Stimulated activated naive CD8-positive, alpha-beta T cell treated with anti-CD3 and anti-CD28 coated beads, Interleukin-15, amount 100 ng/mL, for 72 hours (primary cell): ENCODE data around the gene BLM.

Source experiments
- ATAC-seq: fragments of 150-1000 bp; cut with Tn5 transposase; 2 replicates; pipeline ENCODE4 v1.10.0; 2021; ENCODE audit warnings: mild to moderate bottlenecking, moderate library complexity
- DNase-seq, 2 donors: peaks; one replicate each; pipeline ENCODE4 v3.0.0; 2021 to 2022
- H3K27ac Mint-ChIP-seq, 2 donors: one replicate each; pipeline ENCODE4 v1.8.0; 2022; ENCODE audit warnings: mild to moderate bottlenecking in 2 of 2, mixed read lengths in 2 of 2, moderate library complexity in 2 of 2
- H3K27me3 Mint-ChIP-seq: one replicate; pipeline ENCODE4 v1.8.0; 2022; ENCODE audit warnings: mixed read lengths
- H3K4me1 Mint-ChIP-seq: one replicate; pipeline ENCODE4 v1.8.0; 2022; ENCODE audit warnings: mild to moderate bottlenecking, mixed read lengths
- H3K4me3 Mint-ChIP-seq, 2 donors: one replicate each; pipeline ENCODE4 v1.8.0; 2022; ENCODE audit warnings: mild to moderate bottlenecking in 2 of 2, mixed read lengths in 2 of 2, moderate library complexity in 1 of 2
- H3K9me3 Mint-ChIP-seq, 2 donors: one replicate each; pipeline ENCODE4 v1.8.0; 2022; ENCODE audit warnings: mixed read lengths in 2 of 2

The BLM gene

DNA sequence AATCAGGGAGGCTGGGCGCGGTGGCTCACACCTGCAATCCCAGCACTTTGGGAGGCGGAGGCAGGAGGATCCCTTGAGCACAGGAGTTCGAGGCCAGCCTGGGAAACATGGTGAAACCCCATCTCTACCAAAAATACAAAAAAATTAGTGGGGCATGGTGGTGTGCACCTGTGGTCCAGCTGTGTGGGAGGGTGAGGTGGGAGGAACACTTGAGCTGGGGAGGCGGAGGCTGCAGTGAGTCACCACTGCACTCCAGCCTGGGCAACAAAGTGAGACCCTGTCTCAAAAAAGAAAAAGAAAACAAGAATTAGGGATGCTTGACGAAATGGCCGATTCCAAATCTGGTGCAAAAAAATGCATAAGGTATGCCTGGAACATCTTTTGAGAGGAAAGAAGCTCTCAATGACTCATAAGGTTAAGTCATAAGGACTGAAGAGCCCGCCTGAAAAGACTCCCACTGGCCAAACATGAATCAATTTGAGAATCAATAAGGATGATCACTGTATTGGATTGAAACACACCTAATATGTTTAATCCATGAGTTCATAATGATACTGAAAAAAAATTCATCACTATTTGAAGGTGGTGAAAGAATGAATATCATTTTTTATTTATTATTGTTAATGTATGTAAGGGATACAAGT is 27.7 kb downstream of the BLM start:
- peaks cover 50% of the 10 kb centered on the region for H3K4me1 Mint-ChIP-seq
- H3K4me3 Mint-ChIP-seq, result no peak overlapping the region
- peaks cover 6 to 19% of the 10 kb centered on the region in 2 donors for H3K9me3 Mint-ChIP-seq
- H3K27me3 Mint-ChIP-seq, result no peaks in the 10 kb centered on the region
- H3K27ac Mint-ChIP-seq, result no peak overlapping the region
- DNase-seq (no peak), ATAC-seq (no peak)

DNA sequence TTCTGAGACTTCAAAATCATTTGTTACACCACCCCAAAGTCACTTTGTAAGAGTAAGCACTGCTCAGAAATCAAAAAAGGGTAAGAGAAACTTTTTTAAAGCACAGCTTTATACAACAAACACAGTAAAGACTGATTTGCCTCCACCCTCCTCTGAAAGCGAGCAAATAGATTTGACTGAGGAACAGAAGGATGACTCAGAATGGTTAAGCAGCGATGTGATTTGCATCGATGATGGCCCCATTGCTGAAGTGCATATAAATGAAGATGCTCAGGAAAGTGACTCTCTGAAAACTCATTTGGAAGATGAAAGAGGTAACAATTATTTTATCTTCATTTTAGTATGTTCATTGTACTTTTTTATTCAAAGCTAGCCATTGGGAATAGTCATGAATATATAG is 32.6 kb downstream of the BLM start:
- H3K4me3 Mint-ChIP-seq, result peak overlapping the region in 1 of 2 donors; percentile 75
- no peaks in the 10 kb centered on the region for H3K9me3 Mint-ChIP-seq
- H3K27ac Mint-ChIP-seq, result peak overlapping the region; percentile 12 to 96
- peak; percentile 82 for ATAC-seq
- DNase-seq, result peak in 1 of 2 donors; percentile 44
- H3K27me3 Mint-ChIP-seq, result no peaks in the 10 kb centered on the region
- peaks cover 26% of the 10 kb centered on the region for H3K4me1 Mint-ChIP-seq

DNA sequence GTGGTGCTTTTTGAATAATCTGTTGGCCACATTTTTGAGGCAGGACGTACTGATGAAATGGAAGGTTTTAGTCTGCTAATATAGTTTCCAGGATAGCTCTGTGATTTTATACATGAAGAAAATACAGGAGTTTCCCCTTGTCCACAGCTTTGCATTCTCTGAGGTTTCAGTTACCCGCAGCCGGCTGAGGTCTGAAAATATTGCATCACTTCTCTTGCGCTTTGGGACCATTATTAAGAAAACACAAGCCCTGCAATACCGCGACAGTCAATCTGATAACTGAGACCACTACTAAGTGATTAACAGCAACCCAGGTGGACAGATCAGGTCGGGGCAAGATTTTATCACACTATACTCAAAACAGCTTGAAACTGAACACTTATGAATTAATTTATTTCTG is 33.0 kb downstream of the BLM start:
- peak overlapping the region; percentile 12 to 96 for H3K27ac Mint-ChIP-seq
- no peaks in the 10 kb centered on the region for H3K27me3 Mint-ChIP-seq
- peaks cover 26% of the 10 kb centered on the region for H3K4me1 Mint-ChIP-seq
- H3K9me3 Mint-ChIP-seq, result no peaks in the 10 kb centered on the region
- ATAC-seq (peak; percentile 95), DNase-seq (peak; percentile 9 to 80)
- peak overlapping the region in 1 of 2 donors; percentile 75 for H3K4me3 Mint-ChIP-seq

DNA sequence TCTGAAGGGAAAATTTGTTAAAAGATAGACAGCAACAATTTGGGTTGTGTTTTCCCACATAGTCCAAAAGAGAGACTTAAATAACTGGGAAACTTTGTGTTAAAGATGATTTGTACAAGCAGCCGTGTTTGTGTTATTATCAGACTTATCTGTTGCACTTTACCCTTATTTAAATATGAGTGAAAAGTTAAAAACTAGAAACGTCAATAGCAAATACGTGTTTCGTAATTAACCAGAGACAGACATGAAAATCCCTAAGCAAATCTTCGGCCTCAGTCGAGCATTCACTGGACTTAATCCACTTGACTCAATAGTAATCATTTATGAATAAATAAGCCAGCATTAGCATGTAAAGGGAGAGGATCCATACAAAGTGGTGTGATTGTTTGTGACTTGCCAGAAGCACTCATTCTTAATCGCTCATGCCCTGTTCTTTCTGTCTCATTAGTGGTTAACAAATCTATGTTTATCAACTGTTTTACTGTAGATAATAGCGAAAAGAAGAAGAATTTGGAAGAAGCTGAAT is 34.2 kb downstream of the BLM start:
- no peak for DNase-seq
- H3K9me3 Mint-ChIP-seq, result no peaks in the 10 kb centered on the region
- H3K27ac Mint-ChIP-seq, result no peak overlapping the region
- H3K4me1 Mint-ChIP-seq, result peaks cover 26% of the 10 kb centered on the region
- peak overlapping the region in 1 of 2 donors; percentile 75 for H3K4me3 Mint-ChIP-seq
- no peaks in the 10 kb centered on the region for H3K27me3 Mint-ChIP-seq
- no peak for ATAC-seq

DNA sequence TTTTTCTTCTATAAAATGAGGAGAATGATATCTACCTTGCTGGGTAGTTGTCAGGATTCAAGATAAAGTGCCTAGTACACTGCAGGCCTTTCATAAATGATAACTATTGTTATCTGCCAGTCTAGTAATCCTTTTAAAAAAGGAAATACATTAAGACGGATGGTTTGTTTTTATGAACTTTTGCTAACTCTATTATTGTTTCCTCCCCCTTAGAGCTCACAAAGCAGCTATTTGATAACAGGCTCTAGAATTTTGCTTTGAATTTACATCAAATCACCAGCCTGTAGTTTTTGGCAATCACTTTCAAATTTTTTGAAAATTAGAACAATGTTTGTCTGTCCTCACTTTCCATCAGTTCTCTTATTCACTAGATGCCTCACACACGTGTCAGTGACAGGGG is 39.8 kb downstream of the BLM start:
- Mint-ChIP-seq H3K27me3 (no peaks in the 10 kb centered on the region), H3K4me3 (no peak overlapping the region), H3K27ac (peak overlapping the region; percentile 51 to 64), H3K9me3 (no peaks in the 10 kb centered on the region), H3K4me1 (no peaks in the 10 kb centered on the region)
- DNase-seq (no peak), ATAC-seq (no peak)

DNA sequence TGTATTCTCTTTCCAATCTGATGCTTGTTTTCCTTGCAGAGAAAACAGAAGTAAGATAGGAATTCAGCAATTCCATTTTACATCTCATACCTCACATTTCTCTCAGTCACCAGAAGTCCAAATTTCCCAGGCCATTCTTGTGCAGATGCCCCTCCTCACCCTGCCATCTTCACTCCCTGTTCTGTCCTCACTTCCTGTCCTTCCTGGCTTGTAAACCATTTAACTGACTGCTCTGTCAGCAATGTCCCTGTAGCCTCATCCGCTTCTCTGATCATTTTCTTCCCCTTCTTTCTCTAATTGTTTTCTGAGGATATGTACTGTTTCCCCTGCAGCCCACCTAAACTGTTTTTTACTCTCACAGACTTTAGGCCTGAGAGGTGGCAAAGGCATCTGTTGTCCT is 40.3 kb downstream of the BLM start:
- ATAC-seq, result no peak
- H3K27me3 Mint-ChIP-seq, result no peaks in the 10 kb centered on the region
- H3K9me3 Mint-ChIP-seq, result no peaks in the 10 kb centered on the region
- peak overlapping the region in 1 of 2 donors; percentile 64 for H3K27ac Mint-ChIP-seq
- DNase-seq, result no peak
- H3K4me1 Mint-ChIP-seq, result no peaks in the 10 kb centered on the region
- no peak overlapping the region for H3K4me3 Mint-ChIP-seq

DNA sequence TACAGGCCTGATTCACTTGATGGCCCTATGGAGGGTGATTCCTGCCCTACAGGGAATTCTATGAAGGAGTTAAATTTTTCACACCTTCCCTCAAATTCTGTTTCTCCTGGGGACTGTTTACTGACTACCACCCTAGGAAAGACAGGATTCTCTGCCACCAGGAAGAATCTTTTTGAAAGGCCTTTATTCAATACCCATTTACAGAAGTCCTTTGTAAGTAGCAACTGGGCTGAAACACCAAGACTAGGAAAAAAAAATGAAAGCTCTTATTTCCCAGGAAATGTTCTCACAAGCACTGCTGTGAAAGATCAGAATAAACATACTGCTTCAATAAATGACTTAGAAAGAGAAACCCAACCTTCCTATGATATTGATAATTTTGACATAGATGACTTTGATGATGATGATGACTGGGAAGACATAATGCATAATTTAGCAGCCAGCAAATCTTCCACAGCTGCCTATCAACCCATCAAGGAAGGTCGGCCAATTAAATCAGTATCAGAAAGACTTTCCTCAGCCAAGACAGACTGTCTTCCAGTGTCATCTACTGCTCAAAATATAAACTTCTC is 43.6 kb downstream of the BLM start:
- Mint-ChIP-seq H3K27me3 (no peaks in the 10 kb centered on the region), H3K9me3 (no peaks in the 10 kb centered on the region), H3K4me1 (no peaks in the 10 kb centered on the region), H3K4me3 (no peak overlapping the region), H3K27ac (no peak overlapping the region)
- ATAC-seq, result no peak
- no peak for DNase-seq

DNA sequence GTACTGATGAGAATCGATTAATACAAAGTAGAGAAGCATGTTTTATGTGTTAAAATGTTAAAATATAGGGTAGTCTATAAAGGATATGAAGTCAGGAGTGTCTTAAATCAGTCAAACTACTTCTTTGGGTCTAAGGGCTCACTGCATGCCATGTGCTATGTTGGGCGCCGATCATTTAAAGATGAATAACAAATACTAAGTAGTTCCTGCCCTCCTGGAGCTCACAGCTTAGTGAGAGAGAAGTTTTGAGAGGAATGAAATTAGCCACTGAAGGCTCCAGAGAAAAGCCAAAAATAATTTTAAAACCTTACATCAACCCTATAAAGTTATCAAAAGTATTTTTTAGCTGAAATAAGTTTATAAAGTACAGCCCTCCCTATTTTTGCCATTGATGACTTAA is 44.5 kb downstream of the BLM start:
- no peaks in the 10 kb centered on the region for H3K27me3 Mint-ChIP-seq
- no peak overlapping the region for H3K4me3 Mint-ChIP-seq
- no peak for DNase-seq
- no peaks in the 10 kb centered on the region for H3K9me3 Mint-ChIP-seq
- no peaks in the 10 kb centered on the region for H3K4me1 Mint-ChIP-seq
- no peak for ATAC-seq
- no peak overlapping the region for H3K27ac Mint-ChIP-seq

DNA sequence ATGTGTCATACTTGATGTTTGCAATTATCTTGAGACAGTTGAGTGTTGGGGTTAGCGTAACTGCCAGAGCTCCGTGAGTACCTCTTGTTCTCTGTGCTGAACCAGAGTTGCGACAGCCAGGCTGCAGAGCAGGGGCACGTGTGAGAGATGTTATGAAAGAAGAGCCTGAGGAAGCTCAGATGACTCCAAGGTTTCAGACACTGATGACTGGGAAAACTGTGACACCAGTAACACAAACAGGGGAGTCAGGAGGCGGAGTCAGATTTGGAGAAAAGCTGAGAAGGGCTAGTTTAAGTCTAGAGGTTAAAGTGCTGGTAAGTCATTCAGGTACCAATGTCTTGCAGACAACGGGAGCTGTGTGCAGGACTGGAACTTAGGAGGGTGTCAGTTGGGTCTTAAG is 45.0 kb downstream of the BLM start:
- H3K9me3 Mint-ChIP-seq, result no peaks in the 10 kb centered on the region
- H3K4me3 Mint-ChIP-seq, result no peak overlapping the region
- H3K27me3 Mint-ChIP-seq, result no peaks in the 10 kb centered on the region
- ATAC-seq (no peak), DNase-seq (no peak)
- no peaks in the 10 kb centered on the region for H3K4me1 Mint-ChIP-seq
- no peak overlapping the region for H3K27ac Mint-ChIP-seq

DNA sequence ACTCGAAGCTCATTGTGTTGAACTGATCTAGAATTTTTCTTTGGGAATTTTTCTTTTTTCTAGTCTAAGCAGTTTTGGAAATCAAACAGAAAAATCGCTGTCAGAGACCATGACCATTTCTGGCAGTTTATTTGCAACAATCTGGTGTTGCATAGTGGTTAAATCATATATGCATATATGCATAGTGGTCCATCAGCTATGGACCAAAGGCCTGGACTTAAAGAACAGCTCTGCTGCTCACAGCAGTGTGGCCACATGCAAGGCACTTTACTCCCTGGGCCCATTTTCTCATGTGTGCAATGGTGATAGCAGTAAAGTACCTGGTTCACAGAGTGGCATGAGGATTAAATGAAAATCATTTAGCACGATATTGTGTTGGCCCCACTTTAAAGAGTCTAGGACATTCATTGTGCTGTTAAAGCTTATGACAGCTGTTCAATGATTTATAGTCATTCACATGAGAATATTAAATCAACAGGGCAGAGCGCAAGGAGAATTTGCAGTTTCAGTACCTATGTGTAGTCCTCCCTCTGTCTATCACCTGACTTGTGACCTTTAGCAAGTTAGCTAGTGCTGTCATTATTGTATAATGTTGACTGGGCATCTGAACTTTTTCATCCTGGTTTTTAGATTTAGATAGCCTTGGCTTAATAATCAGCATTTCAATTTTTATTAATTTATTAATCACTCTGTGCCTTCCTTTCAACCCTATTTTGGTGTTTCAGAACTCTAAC is 46.4 kb downstream of the BLM start:
- Mint-ChIP-seq H3K4me1 (no peaks in the 10 kb centered on the region), H3K9me3 (no peaks in the 10 kb centered on the region), H3K27me3 (no peaks in the 10 kb centered on the region), H3K4me3 (no peak overlapping the region), H3K27ac (no peak overlapping the region)
- ATAC-seq (no peak), DNase-seq (no peak)

DNA sequence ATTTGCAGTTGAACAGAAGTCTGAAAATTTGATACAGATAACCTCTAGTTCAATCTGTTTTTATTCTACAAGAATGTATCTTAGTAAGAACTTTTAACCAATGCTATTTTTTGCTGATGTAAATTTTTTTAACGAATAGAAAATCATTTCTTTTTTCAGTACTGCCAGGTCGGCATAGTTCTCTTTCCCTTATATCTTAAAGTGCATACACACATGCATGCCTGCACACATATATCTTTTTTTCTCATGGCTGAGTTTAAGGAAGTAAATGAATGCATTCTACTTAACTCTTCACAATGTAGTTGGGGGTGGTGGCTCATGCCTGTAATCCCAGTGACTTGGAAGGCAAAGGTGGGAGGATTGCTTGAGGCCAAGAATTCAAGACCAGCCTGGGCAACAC is 48.4 kb downstream of the BLM start:
- no peak overlapping the region for H3K27ac Mint-ChIP-seq
- H3K4me3 Mint-ChIP-seq, result no peak overlapping the region
- DNase-seq, result no peak
- no peaks in the 10 kb centered on the region for H3K4me1 Mint-ChIP-seq
- no peaks in the 10 kb centered on the region for H3K27me3 Mint-ChIP-seq
- ATAC-seq, result no peak
- no peaks in the 10 kb centered on the region for H3K9me3 Mint-ChIP-seq

DNA sequence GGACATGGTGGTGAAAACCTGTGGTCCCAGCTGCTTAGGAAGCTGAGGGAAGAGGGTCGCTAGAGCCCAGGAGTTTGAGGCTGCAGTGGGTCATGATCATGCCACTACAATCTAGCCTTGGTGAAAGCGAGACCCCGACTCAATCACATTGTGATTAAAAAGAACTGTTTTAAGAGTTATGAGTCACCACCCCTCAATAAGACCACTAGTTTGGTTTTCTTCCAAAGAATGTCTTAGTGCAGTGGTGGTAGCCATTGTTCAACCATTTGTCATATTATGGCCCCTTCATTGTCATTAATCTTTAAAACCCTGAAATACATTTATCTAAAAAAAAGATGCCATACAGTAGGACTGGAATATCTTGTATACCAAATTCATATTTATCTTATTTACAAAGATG is 48.8 kb downstream of the BLM start:
- H3K9me3 Mint-ChIP-seq, result no peaks in the 10 kb centered on the region
- DNase-seq, result no peak
- H3K4me1 Mint-ChIP-seq, result no peaks in the 10 kb centered on the region
- ATAC-seq, result no peak
- H3K27ac Mint-ChIP-seq, result no peak overlapping the region
- no peaks in the 10 kb centered on the region for H3K27me3 Mint-ChIP-seq
- H3K4me3 Mint-ChIP-seq, result no peak overlapping the region

DNA sequence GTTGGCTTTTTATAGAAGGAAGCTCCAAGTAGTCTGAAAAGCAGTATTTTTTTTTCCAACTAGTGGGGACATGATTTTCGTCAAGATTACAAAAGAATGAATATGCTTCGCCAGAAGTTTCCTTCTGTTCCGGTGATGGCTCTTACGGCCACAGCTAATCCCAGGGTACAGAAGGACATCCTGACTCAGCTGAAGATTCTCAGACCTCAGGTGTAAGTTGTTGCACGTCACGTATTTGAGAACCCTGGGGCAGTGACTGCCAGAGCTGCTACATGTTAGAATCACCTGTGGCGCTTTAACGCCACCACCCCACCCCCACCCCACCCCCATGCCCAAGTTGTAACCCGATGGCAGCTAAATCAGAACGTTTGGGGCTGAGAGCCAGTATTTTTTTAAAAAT is 52.2 kb downstream of the BLM start:
- no peak overlapping the region for H3K4me3 Mint-ChIP-seq
- no peaks in the 10 kb centered on the region for H3K27me3 Mint-ChIP-seq
- H3K27ac Mint-ChIP-seq, result no peak overlapping the region

DNA sequence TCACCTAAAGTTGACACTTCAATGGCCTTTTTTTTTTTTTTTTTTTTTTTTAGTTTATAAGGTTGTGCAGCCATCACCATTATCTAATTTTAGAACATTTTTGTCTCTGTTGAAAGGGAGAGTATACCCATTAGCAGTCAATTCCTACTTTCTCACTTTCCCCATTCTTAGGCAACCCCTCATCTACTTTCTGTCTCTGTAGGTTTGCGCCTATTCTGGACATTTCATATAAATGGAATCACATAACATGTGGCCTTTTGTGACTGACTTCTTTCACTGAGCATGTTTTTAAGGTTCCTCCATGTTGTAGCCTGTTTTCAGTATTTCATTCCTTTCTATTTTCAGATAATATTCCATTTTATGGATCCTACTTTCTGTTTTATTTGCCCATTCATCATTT is 56.3 kb downstream of the BLM start:
- Mint-ChIP-seq H3K27me3 (no peaks in the 10 kb centered on the region), H3K9me3 (no peaks in the 10 kb centered on the region), H3K27ac (no peak overlapping the region), H3K4me1 (no peaks in the 10 kb centered on the region), H3K4me3 (no peak overlapping the region)
- ATAC-seq (no peak), DNase-seq (no peak)

More for the DNA sequence above, 52.2 kb downstream of the BLM start:
- no peaks in the 10 kb centered on the region for H3K4me1 Mint-ChIP-seq
- no peaks in the 10 kb centered on the region for H3K9me3 Mint-ChIP-seq
- DNase-seq (no peak), ATAC-seq (no peak)

DNA sequence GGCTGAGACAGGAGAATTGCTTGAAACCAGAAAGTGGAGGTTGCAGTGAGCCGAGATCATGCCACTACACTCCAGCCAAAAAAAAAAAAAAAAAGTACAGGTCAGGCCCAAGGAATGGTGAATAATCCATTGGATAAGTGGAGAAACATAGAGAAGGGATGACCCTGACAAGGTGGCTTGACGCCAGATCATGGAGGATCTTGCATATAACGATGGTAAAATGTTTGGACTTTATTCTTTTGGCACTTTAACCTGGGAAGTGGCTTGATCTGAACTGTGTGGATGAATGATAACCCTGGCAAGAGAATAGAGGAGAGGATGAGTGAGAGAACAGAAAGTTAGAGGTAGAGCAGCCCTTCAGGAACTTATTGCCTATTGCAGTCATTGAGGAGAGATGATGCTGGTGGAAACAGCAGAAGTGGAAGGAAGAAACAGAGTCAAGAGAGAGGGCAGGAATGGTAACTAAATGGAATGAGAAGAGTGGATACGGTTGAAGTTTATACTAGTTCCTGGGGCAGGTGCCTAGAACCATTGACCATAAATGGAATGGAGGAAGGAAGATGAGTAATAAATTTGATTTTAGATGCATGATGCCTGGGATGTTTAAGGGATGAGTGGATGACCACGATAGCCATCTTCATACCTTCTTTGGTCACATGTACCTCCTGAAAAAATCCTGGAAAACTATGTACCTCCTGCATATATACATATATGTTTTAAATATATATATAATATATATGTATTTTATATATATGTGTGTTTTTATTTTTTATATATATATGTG is 57.8 kb downstream of the BLM start:
- DNase-seq, result no peak
- Mint-ChIP-seq H3K4me3 (no peak overlapping the region), H3K27me3 (no peaks in the 10 kb centered on the region), H3K9me3 (no peaks in the 10 kb centered on the region), H3K27ac (no peak overlapping the region), H3K4me1 (peaks cover 4% of the 10 kb centered on the region)
- no peak for ATAC-seq

DNA sequence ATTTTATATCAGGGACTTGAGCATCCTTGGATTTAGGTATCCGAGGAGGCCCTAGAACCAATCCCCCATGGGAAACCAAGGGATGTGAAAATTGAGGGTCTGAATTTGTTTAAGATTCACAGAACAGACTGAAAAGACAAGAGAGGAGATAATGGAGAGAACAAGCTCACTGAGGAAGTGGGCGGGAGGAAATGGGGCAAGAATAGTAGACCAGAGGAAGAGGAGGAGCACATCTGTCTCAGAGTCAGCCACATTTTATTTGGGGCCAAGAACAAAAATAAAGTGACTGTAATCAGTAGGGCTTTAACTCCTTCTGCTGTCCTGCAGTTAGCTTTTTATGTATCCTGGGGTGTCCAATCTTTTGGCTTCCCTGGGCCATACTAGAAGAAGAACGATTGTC is 63.8 kb downstream of the BLM start:
- ATAC-seq (peak; percentile 61), DNase-seq (no peak)
- peak overlapping the region; percentile 1 to 59 for H3K27ac Mint-ChIP-seq
- H3K9me3 Mint-ChIP-seq, result no peaks in the 10 kb centered on the region
- H3K4me1 Mint-ChIP-seq, result peaks cover 17% of the 10 kb centered on the region
- no peaks in the 10 kb centered on the region for H3K27me3 Mint-ChIP-seq
- H3K4me3 Mint-ChIP-seq, result no peak overlapping the region
